Activated T-cell treated with anti-CD3 and anti-CD28 coated beads, Interleukin-2, amount 50 U/mL, for 48 hours (primary cell): ENCODE data around the gene TRIO.

Experiments used
- DNase-seq, 2 experiments: peaks; one replicate each; pipeline ENCODE4 v3.0.0-alpha.2; 2020

Gene TRIO

GRCh38 chr5:14211818-14212803, 69.0 kb downstream of the TRIO start:
- no peak for DNase-seq

GRCh38 chr5:14212838-14213237, 69.7 kb downstream of the TRIO start:
- DNase-seq: no peak

GRCh38 chr5:14213253-14213652, 70.1 kb downstream of the TRIO start:
- DNase-seq: no peak

- DNase-seq: no peak
These were observed 70.9 kb downstream of the TRIO start for GRCh38 chr5:14213813-14214585.

- no peak for DNase-seq
These were observed 72.8 kb downstream of the TRIO start for GRCh38 chr5:14215901-14216300.

- no peak for DNase-seq
These were observed 73.2 kb downstream of the TRIO start for GRCh38 chr5:14216372-14216771.

- DNase-seq: no peak
These were observed 73.8 kb downstream of the TRIO start for GRCh38 chr5:14216902-14217301.

GRCh38 chr5:14217587-14217986, 74.4 kb downstream of the TRIO start:
- DNase-seq: no peak

GRCh38 chr5:14218011-14218410, 74.9 kb downstream of the TRIO start:
- DNase-seq: no peak

GRCh38 chr5:14218480-14218879, 75.3 kb downstream of the TRIO start:
- no peak for DNase-seq

GRCh38 chr5:14218897-14219573, 75.9 kb downstream of the TRIO start:
- no peak for DNase-seq

GRCh38 chr5:14219800-14220512, 76.8 kb downstream of the TRIO start:
- no peak for DNase-seq

- no peak for DNase-seq
These were observed 77.5 kb downstream of the TRIO start for GRCh38 chr5:14220642-14221041.

- DNase-seq: no peak
These were observed 78.6 kb downstream of the TRIO start for GRCh38 chr5:14221732-14222131.

GRCh38 chr5:14222206-14222605, 79.1 kb downstream of the TRIO start:
- DNase-seq: no peak

- no peak for DNase-seq
These were observed 80.2 kb downstream of the TRIO start for GRCh38 chr5:14223372-14223771.

- DNase-seq: no peak
These were observed 82.2 kb downstream of the TRIO start for GRCh38 chr5:14225173-14225834.

GRCh38 chr5:14226149-14226548, 83.0 kb downstream of the TRIO start:
- no peak for DNase-seq

GRCh38 chr5:14226554-14226953, 83.4 kb downstream of the TRIO start:
- no peak for DNase-seq

- DNase-seq: no peak
These were observed 83.8 kb downstream of the TRIO start for GRCh38 chr5:14226992-14227391.

GRCh38 chr5:14227513-14227912, 84.4 kb downstream of the TRIO start:
- no peak for DNase-seq

GRCh38 chr5:14228219-14228618, 85.1 kb downstream of the TRIO start:
- DNase-seq: no peak
